Fibroblast of pulmonary artery (primary cell): ENCODE data around the gene AFF3.

Source experiments
- DNase-seq: peaks from one replicate; pipeline ENCODE4 v3.0.0-alpha.2; 2010; ENCODE audit warnings: low read depth
- H3K4me3 ChIP-seq: replicated peaks from 2 replicates; pipeline ENCODE4 v1.5.1; 2011; ENCODE audit warnings: low read depth, mild to moderate bottlenecking, control low read depth, low read length, moderate library complexity
- CTCF ChIP-seq: IDR thresholded peaks from 2 replicates; pipeline ENCODE4 v1.5.1; 2011; ENCODE audit warnings: mild to moderate bottlenecking, control low read depth, low read length, inconsistent platforms; ENCODE audit errors: missing control alignments

The AFF3 gene

GRCh38 chr2:99899882-99900281, 242.5 kb downstream of the AFF3 start:
- TF ChIP-seq CTCF: no peak
- no peak overlapping the region for H3K4me3 ChIP-seq
- DNase-seq: no peak

GRCh38 chr2:99899058-99899855, 243.1 kb downstream of the AFF3 start:
- H3K4me3 ChIP-seq: no peak overlapping the region
- TF ChIP-seq CTCF: no peak
- DNase-seq: no peak

GRCh38 chr2:99898336-99899048, 243.9 kb downstream of the AFF3 start:
- no peak for TF ChIP-seq CTCF
- no peak overlapping the region for H3K4me3 ChIP-seq
- DNase-seq: no peak

- no peak for DNase-seq
- no peak for TF ChIP-seq CTCF
These were observed 251.0 kb downstream of the AFF3 start for GRCh38 chr2:99891428-99891780.

GRCh38 chr2:99890568-99891427, 251.6 kb downstream of the AFF3 start:
- DNase-seq: no peak
- TF ChIP-seq CTCF: no peak

More at GRCh38 chr2:99891428-99891780, 251.0 kb downstream of the AFF3 start:
- H3K4me3 ChIP-seq: no peak overlapping the region

GRCh38 chr2:99888617-99889016, 253.8 kb downstream of the AFF3 start:
- no peak overlapping the region for H3K4me3 ChIP-seq
- TF ChIP-seq CTCF: no peak
- no peak for DNase-seq

More at GRCh38 chr2:99890568-99891427, 251.6 kb downstream of the AFF3 start:
- H3K4me3 ChIP-seq: no peak overlapping the region
